ENCODE measurements around the gene OR52J3.
A peak's percentile ranks its signal among the peaks of the same experiment; 100 is the strongest.

The OR52J3 gene

DNA sequence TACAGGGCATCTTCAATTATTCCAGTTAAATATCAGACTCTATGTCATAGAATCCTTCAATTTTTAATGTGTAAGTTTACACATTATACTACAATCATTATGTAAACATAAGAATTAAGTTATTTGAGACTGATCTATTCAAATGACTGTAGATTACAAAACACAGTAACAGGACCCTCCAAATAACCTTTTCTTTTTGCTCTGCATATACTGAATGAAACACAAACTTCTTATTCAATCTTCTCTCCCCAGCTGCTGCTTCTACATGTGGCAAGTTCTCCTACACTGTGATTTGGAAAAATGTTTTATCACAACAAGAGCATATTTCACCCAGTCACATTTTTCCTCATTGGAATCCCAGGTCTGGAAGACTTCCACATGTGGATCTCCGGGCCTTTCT lies at the start of gene OR52J3:
Gene OR52J3 (plus strand): TSS at position 301 of the 400 bp plus-strand sequence. CDS start 0 bp downstream, at position 301.
- DNase-seq (ENCODE audit: low read depth, low spot score) = no peak
- TF ChIP-seq, protein P1, sequence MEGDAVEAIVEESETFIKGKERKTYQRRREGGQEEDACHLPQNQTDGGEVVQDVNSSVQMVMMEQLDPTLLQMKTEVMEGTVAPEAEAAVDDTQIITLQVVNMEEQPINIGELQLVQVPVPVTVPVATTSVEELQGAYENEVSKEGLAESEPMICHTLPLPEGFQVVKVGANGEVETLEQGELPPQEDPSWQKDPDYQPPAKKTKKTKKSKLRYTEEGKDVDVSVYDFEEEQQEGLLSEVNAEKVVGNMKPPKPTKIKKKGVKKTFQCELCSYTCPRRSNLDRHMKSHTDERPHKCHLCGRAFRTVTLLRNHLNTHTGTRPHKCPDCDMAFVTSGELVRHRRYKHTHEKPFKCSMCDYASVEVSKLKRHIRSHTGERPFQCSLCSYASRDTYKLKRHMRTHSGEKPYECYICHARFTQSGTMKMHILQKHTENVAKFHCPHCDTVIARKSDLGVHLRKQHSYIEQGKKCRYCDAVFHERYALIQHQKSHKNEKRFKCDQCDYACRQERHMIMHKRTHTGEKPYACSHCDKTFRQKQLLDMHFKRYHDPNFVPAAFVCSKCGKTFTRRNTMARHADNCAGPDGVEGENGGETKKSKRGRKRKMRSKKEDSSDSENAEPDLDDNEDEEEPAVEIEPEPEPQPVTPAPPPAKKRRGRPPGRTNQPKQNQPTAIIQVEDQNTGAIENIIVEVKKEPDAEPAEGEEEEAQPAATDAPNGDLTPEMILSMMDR (IDR thresholded peaks at IDR 0.05; ENCODE audit: insufficient read depth, low read length, missing control alignments) = no peak
- no peak within 1 kb of the TSS for H3K4me3 ChIP-seq (ENCODE audit: low read depth, low read length)
- CTCF ChIA-PET = no interaction called here
- POLR2A ChIA-PET = no interaction called here

DNA sequence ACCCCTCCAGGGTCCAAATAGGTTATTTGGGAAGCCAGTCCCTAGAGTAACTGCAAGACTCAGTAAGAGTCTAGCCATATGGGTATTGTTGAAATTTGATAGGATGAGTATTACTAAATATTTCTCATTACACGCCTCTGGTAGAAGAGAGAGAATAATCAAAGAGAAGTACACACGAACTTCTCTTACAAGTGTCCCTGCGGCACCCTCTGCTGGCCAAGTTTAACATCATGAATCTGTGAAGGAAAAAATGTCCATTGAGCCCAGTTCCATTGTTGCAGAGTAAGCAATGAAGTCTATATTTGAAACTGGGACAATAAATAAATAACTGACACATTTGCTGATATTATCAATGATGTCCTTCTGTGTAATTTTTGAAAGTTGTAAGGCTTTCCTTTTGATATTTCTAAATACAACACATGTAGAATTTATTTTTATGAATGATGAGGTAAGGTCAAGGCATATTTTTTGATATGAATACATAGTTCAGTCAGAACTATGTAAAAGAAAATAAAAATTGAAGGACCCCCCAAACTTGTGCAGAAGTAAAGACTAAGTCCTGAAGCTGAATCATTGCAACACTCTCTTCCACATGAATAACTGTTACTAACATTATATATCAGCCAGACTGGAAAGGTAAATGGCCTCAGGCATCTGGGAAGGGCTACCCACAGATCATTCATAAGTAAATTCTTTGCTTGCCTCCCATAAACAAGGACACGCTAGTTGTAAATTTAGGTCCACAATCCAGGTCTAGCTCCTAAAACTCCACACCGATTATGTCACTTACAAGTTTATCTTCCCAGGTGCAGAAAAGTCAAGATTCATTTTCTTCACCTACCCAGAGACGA lies 41.7 kb upstream of the OR52J3 start:
- TF ChIP-seq, protein P1 (IDR thresholded peaks at IDR 0.05; ENCODE audit: insufficient read depth, low read length, missing control alignments) = peak; percentile 55
- CTCF ChIA-PET = interaction anchor here (0.6 to 3.1 kb wide), 7 partner anchors 40 to 908 kb away, joined by 3 to 35 read pairs (median 4); partner anchors contain the start of gene OR51D1
- POLR2A ChIA-PET = no interaction called here
- no peak overlapping the region for H3K4me3 ChIP-seq (ENCODE audit: low read depth, low read length)
- DNase-seq (ENCODE audit: low read depth, low spot score) = peak; percentile 5

DNA sequence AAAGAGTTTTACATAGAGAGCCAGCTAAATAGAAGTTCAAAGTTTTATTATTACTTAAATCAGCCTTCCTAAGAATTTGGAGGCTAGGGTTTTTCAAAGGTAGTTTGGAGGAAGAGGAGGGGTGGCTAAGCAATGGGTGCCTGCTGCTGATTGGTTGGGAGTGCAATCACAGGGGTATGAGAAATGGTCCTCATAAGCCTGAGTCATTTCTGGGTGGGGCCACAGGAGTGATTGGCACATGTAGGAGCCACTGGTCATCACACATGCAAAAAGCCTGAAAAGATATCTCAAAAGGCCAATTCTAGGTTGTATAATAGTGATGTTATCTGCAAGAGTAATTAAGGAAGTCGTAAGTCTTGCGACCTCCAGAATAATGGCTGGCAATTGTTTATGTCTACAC lies 38.8 kb upstream of the OR52J3 start:
- CTCF ChIA-PET = interaction anchor here (1.1 to 1.7 kb wide), 2 partner anchors 371 to 381 kb away, joined by 5 read pairs; no protein-coding TSS in a partner anchor
- POLR2A ChIA-PET = no interaction called here
- no peak for DNase-seq (ENCODE audit: low read depth, low spot score)
- no peak overlapping the region for H3K4me3 ChIP-seq (ENCODE audit: low read depth, low read length)
- TF ChIP-seq, protein P1 (IDR thresholded peaks at IDR 0.05; ENCODE audit: insufficient read depth, low read length, missing control alignments) = no peak

DNA sequence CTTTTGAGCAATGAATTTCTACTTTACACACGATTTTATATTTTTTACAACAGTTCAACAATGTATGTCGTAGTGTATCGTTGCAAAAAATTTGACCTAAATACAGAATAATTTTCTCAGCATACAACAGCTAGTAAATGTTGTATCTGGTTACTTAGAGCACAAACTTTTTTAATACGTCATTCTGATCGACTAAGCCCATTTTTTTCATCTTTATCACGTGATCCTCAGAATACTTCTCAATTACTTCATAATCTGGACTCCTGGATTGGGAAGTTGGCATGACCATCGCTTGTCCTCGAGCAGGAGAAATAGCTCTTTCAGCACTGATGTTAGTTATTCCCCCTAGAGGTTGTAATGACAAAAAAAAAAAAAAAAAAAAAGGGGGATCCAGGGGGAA lies 35.1 kb upstream of the OR52J3 start:
- TF ChIP-seq, protein P1 (IDR thresholded peaks at IDR 0.05; ENCODE audit: insufficient read depth, low read length, missing control alignments) = no peak
- no peak for DNase-seq (ENCODE audit: low read depth, low spot score)
- no peak overlapping the region for H3K4me3 ChIP-seq (ENCODE audit: low read depth, low read length)
- ChIA-PET CTCF (no interaction called here), POLR2A (no interaction called here)

DNA sequence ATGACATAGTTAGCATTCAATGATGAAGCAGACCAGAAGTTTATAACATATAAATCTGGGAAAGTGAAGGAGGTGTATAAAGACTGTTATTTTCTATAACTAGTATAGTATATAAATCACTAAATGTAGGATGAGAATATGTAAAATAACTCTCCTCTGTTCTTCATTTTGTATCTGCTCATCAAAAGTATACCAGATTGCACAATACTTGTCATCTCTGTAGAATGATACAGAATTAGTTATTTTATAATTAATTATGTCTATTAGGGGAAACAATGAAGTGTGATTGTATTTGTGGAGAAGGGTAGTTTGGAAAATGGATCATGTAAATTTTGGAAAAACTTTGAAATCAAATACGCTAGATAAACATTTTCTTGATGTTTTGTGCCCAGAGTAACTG lies 33.3 kb upstream of the OR52J3 start:
- TF ChIP-seq, protein P1 (IDR thresholded peaks at IDR 0.05; ENCODE audit: insufficient read depth, low read length, missing control alignments) = no peak
- ChIA-PET CTCF (interaction anchor here (1.2 kb wide), 1 partner anchor 385 kb away, joined by 3 read pairs; no protein-coding TSS in a partner anchor), POLR2A (no interaction called here)
- H3K4me3 ChIP-seq (ENCODE audit: low read depth, low read length) = no peak overlapping the region
- no peak for DNase-seq (ENCODE audit: low read depth, low spot score)

DNA sequence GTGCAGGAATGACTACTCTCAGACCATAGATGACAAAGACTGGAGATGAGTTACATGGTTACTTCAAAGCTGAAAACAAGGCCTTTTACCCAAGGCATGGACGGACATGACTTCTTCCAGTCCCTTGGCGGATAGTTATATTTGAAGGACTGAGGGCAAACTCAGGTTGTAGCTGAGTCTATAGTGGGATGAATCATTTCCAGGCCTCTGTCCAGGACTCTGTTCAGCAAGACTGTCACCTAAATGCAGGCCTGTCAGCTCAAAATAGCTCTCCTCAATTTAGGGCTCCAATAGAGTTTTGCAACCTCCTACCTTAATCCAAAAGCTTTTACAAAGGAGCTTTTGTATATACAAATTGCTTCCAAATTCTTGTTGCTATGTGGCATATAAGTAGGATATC lies 24.3 kb upstream of the OR52J3 start:
- no peak for DNase-seq (ENCODE audit: low read depth, low spot score)
- CTCF ChIA-PET = no interaction called here
- H3K4me3 ChIP-seq (ENCODE audit: low read depth, low read length) = no peak overlapping the region
- TF ChIP-seq, protein P1 (IDR thresholded peaks at IDR 0.05; ENCODE audit: insufficient read depth, low read length, missing control alignments) = no peak
- POLR2A ChIA-PET = no interaction called here
